ENCODE data around the gene HPSE2. TPM values are rescaled to one million over a fixed set of nuclear protein-coding genes. Genes with fewer than 3 reads are reported as not detected.
"Not testable (repeated sequence)": the region's sequence is repeated elsewhere in the genome, so short reads cannot be mapped to it uniquely, and the experiment has no call there.

HPSE2 gene
- total RNA-seq, 2 experiments from 2014 or later = not detected

DNA sequence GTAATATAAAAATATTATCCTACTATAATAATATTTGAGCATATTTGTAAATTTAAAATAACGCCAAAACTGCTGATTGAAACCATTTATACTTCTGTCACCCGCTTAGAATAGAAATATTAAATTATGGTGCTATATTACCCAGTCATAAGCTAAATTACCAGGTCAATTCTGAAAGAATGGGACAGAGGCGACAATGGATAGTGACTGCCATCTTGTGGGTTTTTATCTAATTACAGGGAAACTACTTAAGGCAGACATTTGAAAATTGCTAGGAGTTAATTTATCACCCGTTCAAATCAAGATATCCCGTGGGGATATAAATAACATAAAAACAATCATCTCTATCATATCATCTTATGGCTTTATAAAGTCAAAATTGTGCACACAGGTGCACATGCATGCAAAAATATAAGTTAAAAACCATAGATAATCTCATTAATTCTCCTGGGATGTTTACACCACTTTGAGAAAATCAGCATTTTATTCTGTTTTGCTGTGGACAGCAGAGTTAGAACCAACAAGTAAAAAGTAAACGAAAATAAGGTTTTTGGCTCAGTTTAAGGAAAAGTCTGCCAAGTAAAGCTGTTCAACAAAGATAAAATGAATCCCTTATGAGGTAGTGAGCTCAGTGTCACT is 41.3 kb upstream of the HPSE2 start:
- Mint-ChIP-seq H3K4me1 (ENCODE audit: low read depth) (no peaks in the 10 kb centered on the region), H3K27ac (no peak overlapping the region), H3K4me3 (no peak overlapping the region), H3K27me3 (peaks cover 35% of the 10 kb centered on the region), H3K36me3 (ENCODE audit: low read depth) (no peaks in the 10 kb centered on the region), H3K9me3 (no peaks in the 10 kb centered on the region)
- Histone ChIP-seq H3K4me3 (ENCODE audit: low read length) (no peak overlapping the region), H3K36me3 (ENCODE audit: insufficient read depth, low read length) (no peaks in the 10 kb centered on the region), H3K27ac (ENCODE audit: low read depth in 1 of 2, low read length in 2 of 2) (no peak overlapping the region), H3K27me3 (ENCODE audit: control insufficient read depth in 1 of 2, insufficient read depth in 2 of 2, low read length in 2 of 2) (peaks cover 0 to 24% of the 10 kb centered on the region in 2 experiments), H3K9me3 (ENCODE audit: control insufficient read depth in 1 of 2, insufficient read depth in 1 of 2, low read length in 2 of 2) (no peaks in the 10 kb centered on the region), H3K4me1 (ENCODE audit: insufficient read depth, low read length) (no peaks in the 10 kb centered on the region)
- TF ChIP-seq, protein P1, sequence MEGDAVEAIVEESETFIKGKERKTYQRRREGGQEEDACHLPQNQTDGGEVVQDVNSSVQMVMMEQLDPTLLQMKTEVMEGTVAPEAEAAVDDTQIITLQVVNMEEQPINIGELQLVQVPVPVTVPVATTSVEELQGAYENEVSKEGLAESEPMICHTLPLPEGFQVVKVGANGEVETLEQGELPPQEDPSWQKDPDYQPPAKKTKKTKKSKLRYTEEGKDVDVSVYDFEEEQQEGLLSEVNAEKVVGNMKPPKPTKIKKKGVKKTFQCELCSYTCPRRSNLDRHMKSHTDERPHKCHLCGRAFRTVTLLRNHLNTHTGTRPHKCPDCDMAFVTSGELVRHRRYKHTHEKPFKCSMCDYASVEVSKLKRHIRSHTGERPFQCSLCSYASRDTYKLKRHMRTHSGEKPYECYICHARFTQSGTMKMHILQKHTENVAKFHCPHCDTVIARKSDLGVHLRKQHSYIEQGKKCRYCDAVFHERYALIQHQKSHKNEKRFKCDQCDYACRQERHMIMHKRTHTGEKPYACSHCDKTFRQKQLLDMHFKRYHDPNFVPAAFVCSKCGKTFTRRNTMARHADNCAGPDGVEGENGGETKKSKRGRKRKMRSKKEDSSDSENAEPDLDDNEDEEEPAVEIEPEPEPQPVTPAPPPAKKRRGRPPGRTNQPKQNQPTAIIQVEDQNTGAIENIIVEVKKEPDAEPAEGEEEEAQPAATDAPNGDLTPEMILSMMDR (IDR thresholded peaks at IDR 0.05) = no peak
- POLR2A ChIA-PET = no interaction called here
- ATAC-seq (ENCODE audit: poor library complexity) = no peak
- peak in 1 of 14 experiments; percentile 0 for DNase-seq
- intact Hi-C loops (cut with DNase I, micrococcal nuclease) = no loop called here
- CTCF ChIA-PET = no interaction called here

DNA sequence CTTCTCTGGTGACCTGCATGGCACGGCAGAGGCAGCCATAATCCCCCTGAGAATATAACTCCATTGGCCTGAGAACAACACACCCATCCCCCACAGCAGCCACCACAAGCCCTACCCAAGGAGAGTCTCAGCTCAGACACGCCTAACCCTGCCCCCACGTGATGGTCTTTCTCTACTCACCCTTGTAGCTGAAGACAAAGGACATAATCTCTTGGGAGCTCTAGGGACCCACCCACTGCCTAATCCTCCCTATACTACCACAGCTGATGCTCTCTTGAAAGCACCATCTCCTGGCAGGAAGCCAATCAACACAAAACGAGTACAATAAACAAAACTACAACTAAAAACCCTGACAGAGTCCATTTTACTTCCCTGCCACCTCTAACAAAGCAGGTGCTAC is 30.7 kb upstream of the HPSE2 start:
- ATAC-seq (ENCODE audit: poor library complexity) (no peak), DNase-seq (no peak)
- H3K36me3 Mint-ChIP-seq (ENCODE audit: low read depth) = no peaks in the 10 kb centered on the region
- H3K9me3 Mint-ChIP-seq = peaks cover 3% of the 10 kb centered on the region
- POLR2A ChIA-PET = no interaction called here
- H3K27ac Mint-ChIP-seq = no peak overlapping the region
- Histone ChIP-seq H3K36me3 (ENCODE audit: insufficient read depth, low read length) (no peaks in the 10 kb centered on the region), H3K4me3 (ENCODE audit: low read length) (no peak overlapping the region), H3K9me3 (ENCODE audit: control insufficient read depth in 1 of 2, insufficient read depth in 1 of 2, low read length in 2 of 2) (no peaks in the 10 kb centered on the region), H3K27ac (ENCODE audit: low read depth in 1 of 2, low read length in 2 of 2) (no peak overlapping the region), H3K27me3 (ENCODE audit: control insufficient read depth in 1 of 2, insufficient read depth in 2 of 2, low read length in 2 of 2) (peaks cover 2 to 8% of the 10 kb centered on the region in 2 experiments), H3K4me1 (ENCODE audit: insufficient read depth, low read length) (no peaks in the 10 kb centered on the region)
- H3K4me1 Mint-ChIP-seq (ENCODE audit: low read depth) = no peaks in the 10 kb centered on the region
- intact Hi-C loops (cut with DNase I, micrococcal nuclease) = no loop called here
- H3K4me3 Mint-ChIP-seq = no peak overlapping the region
- CTCF ChIA-PET = no interaction called here
- TF ChIP-seq, protein P1 (IDR thresholded peaks at IDR 0.05) = no peak
- peaks cover 33% of the 10 kb centered on the region for H3K27me3 Mint-ChIP-seq

DNA sequence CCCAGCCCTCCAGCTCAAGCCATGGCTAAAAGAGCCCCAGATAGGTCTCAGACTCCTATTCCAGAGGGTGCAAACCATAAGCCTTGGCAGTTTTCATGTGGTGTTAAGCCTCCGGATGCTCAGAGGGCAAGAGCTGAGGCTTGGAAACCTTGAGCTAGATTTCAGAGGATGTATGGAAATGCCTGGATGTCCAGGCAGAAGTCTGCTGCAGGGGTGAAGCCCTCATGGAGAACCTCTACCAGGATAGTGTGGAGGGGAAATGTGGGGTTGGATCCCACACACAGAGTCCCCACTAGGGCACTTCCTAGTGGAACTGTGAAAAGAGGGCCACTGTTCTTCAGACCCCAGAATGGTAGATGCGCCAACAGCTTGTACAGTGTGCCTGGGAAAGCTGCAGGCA is 13.2 kb upstream of the HPSE2 start:
- no peak for ATAC-seq (ENCODE audit: poor library complexity)
- CTCF ChIA-PET = interaction anchor here (1.4 kb wide), 1 partner anchor 782 kb away, joined by 5 read pairs; no protein-coding TSS in a partner anchor

DNA sequence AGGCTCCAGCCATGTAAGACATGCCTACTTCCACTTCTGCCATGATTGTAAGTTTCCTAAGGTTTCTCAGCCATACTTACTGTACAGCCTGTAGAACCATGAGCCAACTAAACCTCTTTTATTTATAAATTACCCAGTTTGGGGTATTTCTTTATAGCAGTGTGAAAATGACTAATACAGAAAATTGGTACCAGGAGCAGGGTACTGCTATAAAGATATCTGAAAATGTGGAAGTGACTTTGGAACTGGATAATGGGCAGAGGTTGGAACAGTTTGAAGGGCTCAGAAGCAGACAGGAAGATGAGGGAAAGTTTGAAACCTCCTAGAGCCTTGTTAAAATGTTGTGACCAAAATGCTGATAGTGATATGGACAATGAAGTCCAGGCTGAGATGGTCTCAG is 12.2 kb upstream of the HPSE2 start:
- H3K27me3 Mint-ChIP-seq = peaks cover 45% of the 10 kb centered on the region
- not testable (repeated sequence) for H3K9me3 Mint-ChIP-seq; H3K36me3 ChIP-seq (ENCODE audit: insufficient read depth, low read length); H3K4me3 Mint-ChIP-seq; H3K27ac ChIP-seq (ENCODE audit: low read depth in 1 of 2, low read length in 2 of 2); H3K27me3 ChIP-seq (ENCODE audit: control insufficient read depth in 1 of 2, insufficient read depth in 2 of 2, low read length in 2 of 2); DNase-seq; H3K4me1 ChIP-seq (ENCODE audit: insufficient read depth, low read length); H3K27ac Mint-ChIP-seq; H3K4me3 ChIP-seq (ENCODE audit: low read length); H3K4me1 Mint-ChIP-seq (ENCODE audit: low read depth); ATAC-seq (ENCODE audit: poor library complexity); H3K36me3 Mint-ChIP-seq (ENCODE audit: low read depth); H3K9me3 ChIP-seq (ENCODE audit: control insufficient read depth in 1 of 2, insufficient read depth in 1 of 2, low read length in 2 of 2)
- POLR2A ChIA-PET = interaction anchor here (1.6 kb wide), 1 partner anchor 780 kb away, joined by 8 read pairs; no protein-coding TSS in a partner anchor
- CTCF ChIA-PET = interaction anchor here (1.4 to 1.5 kb wide), 2 partner anchors 31 to 781 kb away, joined by 3 to 5 read pairs; no protein-coding TSS in a partner anchor
- intact Hi-C loops (cut with DNase I, micrococcal nuclease) = loop anchor here in 1 of 2 experiments (1.0 to 5.0 kb wide), 2 partner anchors 781 to 1336 kb away; no protein-coding TSS in a partner anchor

More for the DNA sequence above, 13.2 kb upstream of the HPSE2 start:
- Histone ChIP-seq H3K4me3 (ENCODE audit: low read length) (no peak overlapping the region), H3K4me1 (ENCODE audit: insufficient read depth, low read length) (no peaks in the 10 kb centered on the region), H3K27me3 (ENCODE audit: control insufficient read depth in 1 of 2, insufficient read depth in 2 of 2, low read length in 2 of 2) (peaks cover 4 to 8% of the 10 kb centered on the region in 2 experiments), H3K9me3 (ENCODE audit: control insufficient read depth in 1 of 2, insufficient read depth in 1 of 2, low read length in 2 of 2) (peaks cover 7 to 9% of the 10 kb centered on the region in 2 experiments), H3K36me3 (ENCODE audit: insufficient read depth, low read length) (no peaks in the 10 kb centered on the region), H3K27ac (ENCODE audit: low read depth in 1 of 2, low read length in 2 of 2) (no peak overlapping the region)
- POLR2A ChIA-PET = no interaction called here
- TF ChIP-seq, protein P1 (IDR thresholded peaks at IDR 0.05) = no peak
- H3K4me1 Mint-ChIP-seq (ENCODE audit: low read depth) = no peaks in the 10 kb centered on the region
- H3K4me3 Mint-ChIP-seq = no peak overlapping the region
- no peak overlapping the region for H3K27ac Mint-ChIP-seq
- DNase-seq = no peak
- no peaks in the 10 kb centered on the region for H3K36me3 Mint-ChIP-seq (ENCODE audit: low read depth)
- peaks cover 45% of the 10 kb centered on the region for H3K27me3 Mint-ChIP-seq
- intact Hi-C loops (cut with DNase I, micrococcal nuclease) = loop anchor here in 1 of 2 experiments (5.0 kb wide), 1 partner anchor 1337 kb away; no protein-coding TSS in a partner anchor
- no peaks in the 10 kb centered on the region for H3K9me3 Mint-ChIP-seq

Measured in CD4-positive, alpha-beta T cell (primary cell).